GM12878 (cell line): ENCODE measurements around the gene SLC24A3. TPM values are rescaled to one million over a fixed set of nuclear protein-coding genes. Genes with fewer than 3 reads are reported as not detected.

Source experiments
- ATAC-seq: fragments of 200-7000 bp; cut with Tn5 transposase; 3 replicates; pipeline ENCODE4 v1.9.1; 2020; ENCODE audit warnings: mild to moderate bottlenecking, moderate library complexity
- Bru-seq: library from RNA; stranded (reverse); fragments of 400-500 nt; gene quantifications from one replicate; lab custom pipeline; 2021; lab: Mats Ljungman, UMichigan
- BruChase-seq, 2 experiments: library from RNA; stranded (reverse); fragments of 400-500 nt; gene quantifications; one replicate each; lab custom pipeline; 2021; lab: Mats Ljungman, UMichigan
- BruUV-seq: library from RNA; stranded (reverse); fragments of 400-500 nt; replicated peaks from 2 replicates; lab custom pipeline; 2021; lab: Mats Ljungman, UMichigan
- CTCF ChIA-PET: fragments of 300-600 bp; sonication (Branson Sonifier 250); formaldehyde crosslinking; extraction: SDS; loops from one replicate; lab custom pipeline; 2021; ENCODE audit warnings: inconsistent platforms; lab: Yijun Ruan, JAX
- POLR2A ChIA-PET: fragments of 350-600 bp; formaldehyde crosslinking; extraction: SDS; loops from one replicate; lab custom pipeline; 2021; ENCODE audit warnings: inconsistent platforms; lab: Charles Lee
- RAD21 ChIA-PET: fragments of 300-600 bp; sonication (Branson Sonifier 250); formaldehyde crosslinking; loops from one replicate; lab custom pipeline; 2023; ENCODE audit warnings: antibody characterized with exemption; ENCODE audit not compliant: unreplicated experiment; lab: Charles Lee
- SMC1A ChIA-PET: fragments of 300-600 bp; sonication (Branson Sonifier 250); formaldehyde crosslinking; loops from one replicate; lab custom pipeline; 2023; ENCODE audit not compliant: unreplicated experiment, uncharacterized antibody; lab: Charles Lee
- DNase-seq: peaks from one replicate; pipeline ENCODE4 v3.0.0-alpha.2; 2011; ENCODE audit warnings: low read depth, low spot score
- FAIRE-seq: peaks from 3 replicates; lab custom pipeline; 2011; peaks lifted over from hg19 to GRCh38; lab: Jason Lieb, UNC
- H2AFZ ChIP-seq: 2 replicates; pipeline ENCODE4 v1.6.0; 2011; ENCODE audit warnings: low read depth, low read length, control low read depth; ENCODE audit not compliant: control insufficient read depth
- H3K27ac ChIP-seq: 2 replicates; pipeline ENCODE4 v1.5.1; 2011; ENCODE audit warnings: control low read depth; ENCODE audit not compliant: control insufficient read depth, insufficient read depth
- H3K27me3 ChIP-seq, 2 experiments: replicated peaks in 1 of 2; 2 replicates each; pipeline versions ENCODE4 v1.6.0 to v1.6.1; 2011; ENCODE audit warnings: low read length in 1 of 2; ENCODE audit not compliant: control insufficient read depth in 2 of 2, insufficient read depth in 2 of 2
- H3K36me3 ChIP-seq, 2 experiments: 2 replicates each; pipeline ENCODE4 v1.5.1; 2011; ENCODE audit warnings: low read length in 1 of 2; ENCODE audit not compliant: control insufficient read depth in 2 of 2, insufficient read depth in 2 of 2
- H3K4me1 ChIP-seq: 2 replicates; pipeline ENCODE4 v1.6.1; 2011; ENCODE audit warnings: mild to moderate bottlenecking, low read length, moderate library complexity, mixed read lengths; ENCODE audit not compliant: control insufficient read depth, insufficient read depth
- H3K4me2 ChIP-seq: 2 replicates; pipeline ENCODE4 v1.6.0; 2011; ENCODE audit warnings: control low read depth; ENCODE audit not compliant: control insufficient read depth, insufficient read depth
- H3K4me3 ChIP-seq: fragments of 200-600 bp; sonication (generic); 2 replicates; pipeline ENCODE4 v1.5.1; 2016
- H3K79me2 ChIP-seq: 2 replicates; pipeline ENCODE4 v1.6.0; 2011; ENCODE audit warnings: low read length; ENCODE audit not compliant: control insufficient read depth, insufficient read depth
- H3K9ac ChIP-seq: 2 replicates; pipeline ENCODE4 v1.8.0; 2011; ENCODE audit warnings: low read length, control low read depth, mixed read lengths; ENCODE audit not compliant: control insufficient read depth, insufficient read depth
- H3K9me3 ChIP-seq: replicated peaks from 3 replicates; pipeline ENCODE4 v1.5.1; 2011; ENCODE audit warnings: mild to moderate bottlenecking, low read length; ENCODE audit not compliant: control insufficient read depth, insufficient read depth
- H4K20me1 ChIP-seq: 2 replicates; pipeline ENCODE4 v1.6.0; 2011; ENCODE audit not compliant: control insufficient read depth, insufficient read depth
- CUX1 ChIP-seq: IDR thresholded peaks from 2 replicates; pipeline ENCODE4 v1.6.1; 2012; ENCODE audit warnings: improper control_type of control experiment, low read depth, low read length; ENCODE audit not compliant: insufficient replicate concordance
- E2F4 ChIP-seq: IDR thresholded peaks from 2 replicates; pipeline ENCODE4 v1.6.1; 2012; ENCODE audit warnings: low read depth, low read length, improper control_type of control experiment
- GATAD2B ChIP-seq: fragments of 450-650 bp; conservative IDR thresholded peaks from 2 replicates; pipeline ENCODE4 v1.6.1; 2017; ENCODE audit warnings: low read depth, mild to moderate bottlenecking, moderate library complexity
- MLLT1 ChIP-seq: fragments of 450-650 bp; IDR thresholded peaks from 2 replicates; pipeline ENCODE4 v1.6.1; 2016; ENCODE audit warnings: mild to moderate bottlenecking
- MYB ChIP-seq: fragments of 150-350 bp; IDR thresholded peaks from 2 replicates; pipeline ENCODE4 v1.6.1; 2014; ENCODE audit warnings: mild to moderate bottlenecking, low read depth, low read length, borderline replicate concordance
- NFYA ChIP-seq: IDR thresholded peaks from 2 replicates; pipeline ENCODE4 v1.6.1; 2011; ENCODE audit warnings: low read depth, mild to moderate bottlenecking, low read length, improper control_type of control experiment, borderline replicate concordance
- PBX3 ChIP-seq: IDR thresholded peaks from 2 replicates; pipeline ENCODE4 v1.6.1; 2011; ENCODE audit warnings: mild to moderate bottlenecking, low read depth, low read length, moderate library complexity; ENCODE audit not compliant: insufficient replicate concordance
- WGBS: methylation state at CpG from one replicate; pipeline ENCODE4 v1.1.6; 2016; ENCODE audit warnings: low lambda C conversion rate; ENCODE audit not compliant: insufficient replicate concordance, insufficient coverage; ENCODE audit errors: missing lambda C conversion rate; 5-methylcytosine and 5-hydroxymethylcytosine counted together
- in situ Hi-C: fragments of 300-500 bp; cut with MboI; formaldehyde crosslinking; loops from 9 replicates; pipeline ENCODE4 v1.14.3; 2018; ENCODE audit warnings: mixed read lengths
- intact Hi-C: fragments of 100-400 bp; cut with micrococcal nuclease; formaldehyde crosslinking; loops from one replicate; pipeline ENCODE4 v1.14.2; 2022; ENCODE audit not compliant: unreplicated experiment
- long read RNA-seq, 2 experiments: library from polyadenylated mRNA; unstranded; transcript quantifications; one replicate each; pipeline ENCODE4 v2.0.0, GENCODE V29; 2019 to 2020
- polyA minus RNA-seq, 3 experiments: library from RNA; depleted of rRNA, polyadenylated mRNA; stranded (reverse); fragments of >200 nt; gene quantifications; 2 replicates each; pipeline ENCODE4 v1.2.3, GENCODE V29; 2011
- polyA plus RNA-seq, 11 experiments: library from polyadenylated mRNA; depleted of rRNA in 4 of 11; unstranded in 6 of 11; stranded (reverse) in 5 of 11; fragments of >200 nt; fragmentation: Nextera tagmentation in 4 of 11; fragmentation: Illumina TruSeq in 1 of 11; extraction: Ambion mirVana in 4 of 11; extraction: Trizol in 1 of 11; gene quantifications; 1 replicate in 1 of 11; 2 replicates in 10 of 11; pipeline versions ENCODE4 v1.2.1 to v1.2.3, GENCODE V29; 2011 to 2016; ENCODE audit warnings: inconsistent platforms in 2 of 11, missing spikeins in 2 of 11, low read depth in 1 of 11
- total RNA-seq, 4 experiments: library from RNA; depleted of rRNA in 3 of 4; stranded (reverse); fragments of >200 nt in 3 of 4; fragmentation: Illumina TruSeq in 1 of 4; extraction: Trizol in 1 of 4; gene quantifications; 2 replicates each; pipeline versions ENCODE4 v1.2.1 to v1.2.3, GENCODE V29; 2013 to 2021

Gene SLC24A3
- total RNA-seq (2013; cell fraction: nucleolus; rRNA removed): not detected in 2 replicates
- total RNA-seq (2014; rRNA removed) (not detected in 2 replicates), total RNA-seq (2014; rRNA removed; fragmentation: Illumina TruSeq; extraction: Trizol) (not detected in 2 replicates), total RNA-seq (2021) (not detected in 2 replicates), polyA plus RNA-seq (2011; rRNA removed) (0.04 and 0.06 TPM in 2 replicates), polyA plus RNA-seq (2014; fragmentation: Illumina TruSeq; extraction: Trizol) (not detected in 2 replicates), polyA plus RNA-seq (2014; fragmentation: Nextera tagmentation; extraction: Ambion mirVana) (not detected), polyA plus RNA-seq (2014; rRNA removed) (not detected in 2 replicates), polyA plus RNA-seq (2016; fragmentation: Nextera tagmentation; extraction: Ambion mirVana) (not detected), polyA minus RNA-seq (2011; rRNA and poly(A)+ RNA removed) (0.05 and 0.07 TPM in 2 replicates), Bru-seq, nascent RNA (percentile 4 among the genes with signal in this experiment), BruChase-seq, experiment 1, labeled RNA remaining after a 6-hour chase (percentile 7 among the genes with signal in this experiment), BruChase-seq, experiment 2, labeled RNA remaining after a 2-hour chase (percentile 14 among the genes with signal in this experiment)
- not detected for polyA plus RNA-seq (2011; ENCODE audit: low read depth)
- polyA plus RNA-seq (2011; cell fraction: cytosol; rRNA removed): 0.03 and 0.04 TPM in 2 replicates
- 0.06 and 0.09 TPM in 2 replicates for polyA plus RNA-seq (2011; cell fraction: nucleus; rRNA removed)
- not detected in 2 replicates for polyA plus RNA-seq (2012)
- polyA minus RNA-seq (2011; cell fraction: cytosol; rRNA and poly(A)+ RNA removed): not detected in 2 replicates
- not detected in 2 replicates for polyA minus RNA-seq (2011; cell fraction: nucleus; rRNA and poly(A)+ RNA removed)
- long read RNA-seq, experiment 1: 0 reads
- long read RNA-seq, experiment 2, partial matches to known transcripts: 0 of 1 reads
- long read RNA-seq, experiment 2, other reads (novel, unspliced or antisense): 1 of 1 reads

GRCh38 chr20:19212469-19212815, at the start of gene SLC24A3:
Gene SLC24A3, plus strand, starts transcription at chr20:19212642.
- H4K20me1 ChIP-seq: no peaks in the 10 kb centered on the region
- BruUV-seq: no TSS peak
- no peak within 1 kb of the TSS for H2AFZ ChIP-seq
- no peaks in the 10 kb centered on the region for H3K79me2 ChIP-seq
- H3K9ac ChIP-seq: no peak within 1 kb of the TSS
- FAIRE-seq (no peak), ATAC-seq (no peak), DNase-seq (no peak)
- no peaks in the 10 kb centered on the region for H3K36me3 ChIP-seq
- intact Hi-C loops: no loop called here
- no peak within 1 kb of the TSS for H3K27ac ChIP-seq
- WGBS: no CpG with 5 or more reads among the region's 61 CpGs
- peaks cover 9 to 10% of the 10 kb centered on the region in 2 experiments for H3K27me3 ChIP-seq
- 0 out of 2 replicates have a peak within 1 kb of the TSS, but pooled peaks have one; percentile 31 for H3K4me2 ChIP-seq
- no peak within 1 kb of the TSS for H3K4me3 ChIP-seq
- no peaks in the 10 kb centered on the region for H3K9me3 ChIP-seq
- ChIA-PET CTCF (no interaction called here), RAD21 (no interaction called here), POLR2A (no interaction called here), SMC1A (no interaction called here)
- in situ Hi-C loops: no loop called here
- no peaks in the 10 kb centered on the region for H3K4me1 ChIP-seq
- TF ChIP-seq PBX3 (no peak), E2F4 (no peak), GATAD2B (no peak), NFYA (no peak), MLLT1 (no peak), MYB (no peak), CUX1 (no peak)
